WTC11 (cell line): Measurements from ENCODE around the gene FANCE. TPM values are rescaled to one million over a fixed set of nuclear protein-coding genes. Genes with fewer than 3 reads are reported as not detected.
A peak's percentile ranks its signal among the peaks of the same experiment; 100 is the strongest.

Experiments used
- ATAC-seq: fragments of 200-7000 bp; cut with Tn5 transposase; 2 replicates; pipeline ENCODE4 v1.10.0; 2021; ENCODE audit warnings: mild to moderate bottlenecking, moderate library complexity
- CTCF ChIA-PET: fragments of 300-600 bp; sonication (Branson Sonifier 250); formaldehyde crosslinking; loops from one replicate; lab custom pipeline; 2021; ENCODE audit warnings: antibody characterized with exemption; lab: Charles Lee
- POLR2A ChIA-PET: fragments of 350-600 bp; sonication (Branson Sonifier 250); formaldehyde crosslinking; loops from one replicate; lab custom pipeline; 2021; ENCODE audit warnings: antibody characterized with exemption; lab: Charles Lee
- DNase-seq: peaks from one replicate; pipeline ENCODE4 v3.0.0; 2021; ENCODE audit warnings: low spot score
- H3K27ac Mint-ChIP-seq: 2 replicates; pipeline ENCODE4 v1.8.0; 2021; ENCODE audit warnings: mixed read lengths
- H3K27me3 Mint-ChIP-seq: 2 replicates; pipeline ENCODE4 v1.8.0; 2021; ENCODE audit warnings: low read depth, mild to moderate bottlenecking, moderate library complexity, mixed read lengths
- H3K36me3 Mint-ChIP-seq: 2 replicates; pipeline ENCODE4 v1.8.0; 2021; ENCODE audit warnings: mixed read lengths
- H3K4me1 Mint-ChIP-seq: 2 replicates; pipeline ENCODE4 v1.8.0; 2022; ENCODE audit warnings: mixed read lengths
- H3K4me3 Mint-ChIP-seq: 2 replicates; pipeline ENCODE4 v1.8.0; 2021; ENCODE audit warnings: mild to moderate bottlenecking, moderate library complexity, mixed read lengths
- H3K9me3 Mint-ChIP-seq: 2 replicates; pipeline ENCODE4 v1.8.0; 2021; ENCODE audit warnings: mixed read lengths
- EMX1 ChIP-seq: fragments of 250-450 bp; sonication (Bioruptor Pico); IDR thresholded peaks from 2 replicates; pipeline ENCODE4 v1.8.0; 2021; ENCODE audit warnings: mild to moderate bottlenecking
- JAZF1 ChIP-seq: fragments of 250-450 bp; sonication (Bioruptor Pico); IDR thresholded peaks from 2 replicates; pipeline ENCODE4 v1.9.0; 2021; ENCODE audit warnings: moderate library complexity, mild to moderate bottlenecking, inconsistent platforms
- MYBL2 ChIP-seq: sonication (generic); formaldehyde crosslinking; IDR thresholded peaks from 2 replicates; pipeline ENCODE4 v1.8.1; 2023; ENCODE audit warnings: mild to moderate bottlenecking, moderate library complexity, missing genetic modification reagents
- NFATC4 ChIP-seq: fragments of 250-450 bp; sonication (Bioruptor Pico); IDR thresholded peaks from 2 replicates; pipeline ENCODE4 v1.9.0; 2021; ENCODE audit warnings: mild to moderate bottlenecking
- NFE2L1 ChIP-seq: sonication (generic); formaldehyde crosslinking; IDR thresholded peaks from 2 replicates; pipeline ENCODE4 v1.8.1; 2023; ENCODE audit warnings: missing genetic modification reagents
- OVOL2 ChIP-seq: fragments of 250-450 bp; sonication (Bioruptor Pico); IDR thresholded peaks from 2 replicates; pipeline ENCODE4 v1.9.0; 2021; ENCODE audit warnings: mild to moderate bottlenecking, borderline replicate concordance
- RELA ChIP-seq: sonication (generic); formaldehyde crosslinking; IDR thresholded peaks from 2 replicates; pipeline ENCODE4 v1.8.1; 2022; ENCODE audit warnings: missing genetic modification reagents, mild to moderate bottlenecking, borderline replicate concordance
- SMAD3 ChIP-seq: sonication (generic); formaldehyde crosslinking; IDR thresholded peaks from 2 replicates; pipeline ENCODE4 v1.8.0; 2022; ENCODE audit warnings: missing genetic modification reagents, mild to moderate bottlenecking, borderline replicate concordance
- TCF7 ChIP-seq: sonication (generic); formaldehyde crosslinking; IDR thresholded peaks from 2 replicates; pipeline ENCODE4 v1.8.0; 2022; ENCODE audit warnings: mild to moderate bottlenecking, low read depth, missing genetic modification reagents, moderate library complexity
- TEAD4 ChIP-seq: sonication (generic); formaldehyde crosslinking; IDR thresholded peaks from 2 replicates; pipeline ENCODE4 v1.8.0; 2022; ENCODE audit warnings: mild to moderate bottlenecking, missing genetic modification reagents
- ZBTB21 ChIP-seq: sonication (generic); formaldehyde crosslinking; IDR thresholded peaks from 2 replicates; pipeline ENCODE4 v1.8.1; 2023; ENCODE audit warnings: mild to moderate bottlenecking, missing genetic modification reagents, borderline replicate concordance
- ZNF219 ChIP-seq: sonication (generic); formaldehyde crosslinking; IDR thresholded peaks from 2 replicates; pipeline ENCODE4 v1.8.0; 2023; ENCODE audit warnings: missing genetic modification reagents, mild to moderate bottlenecking, borderline replicate concordance
- ZNF263 ChIP-seq: sonication (generic); formaldehyde crosslinking; IDR thresholded peaks from 2 replicates; pipeline ENCODE4 v1.8.1; 2022; ENCODE audit warnings: low read depth, mild to moderate bottlenecking, moderate library complexity, missing genetic modification reagents
- total RNA-seq: library from RNA; stranded (reverse); gene quantifications from 3 replicates; pipeline ENCODE4 v1.2.3, GENCODE V29; 2021
- TF ChIP-seq, protein P1 (sequence below): sonication (generic); formaldehyde crosslinking; IDR thresholded peaks from 2 replicates; pipeline ENCODE4 v1.8.0; 2022; ENCODE audit warnings: mild to moderate bottlenecking, missing genetic modification reagents
- TF ChIP-seq, protein P2 (sequence below): sonication (generic); formaldehyde crosslinking; IDR thresholded peaks from 2 replicates; pipeline ENCODE4 v1.8.0; 2022; ENCODE audit warnings: mild to moderate bottlenecking, missing genetic modification reagents
- TF ChIP-seq, protein P3 (sequence below): sonication (generic); formaldehyde crosslinking; IDR thresholded peaks from 2 replicates; pipeline ENCODE4 v1.8.1; 2023; ENCODE audit warnings: mild to moderate bottlenecking, missing genetic modification reagents, moderate library complexity
- TF ChIP-seq, protein P4 (sequence below): sonication (generic); formaldehyde crosslinking; IDR thresholded peaks from 2 replicates; pipeline ENCODE4 v1.8.0; 2022; ENCODE audit warnings: mild to moderate bottlenecking, missing genetic modification reagents
- TF ChIP-seq, protein P5 (sequence below): sonication (generic); formaldehyde crosslinking; IDR thresholded peaks from 2 replicates; pipeline ENCODE4 v1.8.1; 2023; ENCODE audit warnings: mild to moderate bottlenecking, missing genetic modification reagents, moderate library complexity
- TF ChIP-seq, protein P6 (sequence below): sonication (generic); formaldehyde crosslinking; IDR thresholded peaks from 2 replicates; pipeline ENCODE4 v1.8.1; 2023; ENCODE audit warnings: mild to moderate bottlenecking, moderate library complexity, missing genetic modification reagents
- TF ChIP-seq, protein P7 (sequence below): sonication (generic); formaldehyde crosslinking; conservative IDR thresholded peaks from 2 replicates; pipeline ENCODE4 v1.8.1; 2023; ENCODE audit warnings: mild to moderate bottlenecking, low read depth, missing genetic modification reagents, moderate library complexity

Gene FANCE
- total RNA-seq, 1 experiment from 2014 or later, result 22.3 TPM

DNA sequence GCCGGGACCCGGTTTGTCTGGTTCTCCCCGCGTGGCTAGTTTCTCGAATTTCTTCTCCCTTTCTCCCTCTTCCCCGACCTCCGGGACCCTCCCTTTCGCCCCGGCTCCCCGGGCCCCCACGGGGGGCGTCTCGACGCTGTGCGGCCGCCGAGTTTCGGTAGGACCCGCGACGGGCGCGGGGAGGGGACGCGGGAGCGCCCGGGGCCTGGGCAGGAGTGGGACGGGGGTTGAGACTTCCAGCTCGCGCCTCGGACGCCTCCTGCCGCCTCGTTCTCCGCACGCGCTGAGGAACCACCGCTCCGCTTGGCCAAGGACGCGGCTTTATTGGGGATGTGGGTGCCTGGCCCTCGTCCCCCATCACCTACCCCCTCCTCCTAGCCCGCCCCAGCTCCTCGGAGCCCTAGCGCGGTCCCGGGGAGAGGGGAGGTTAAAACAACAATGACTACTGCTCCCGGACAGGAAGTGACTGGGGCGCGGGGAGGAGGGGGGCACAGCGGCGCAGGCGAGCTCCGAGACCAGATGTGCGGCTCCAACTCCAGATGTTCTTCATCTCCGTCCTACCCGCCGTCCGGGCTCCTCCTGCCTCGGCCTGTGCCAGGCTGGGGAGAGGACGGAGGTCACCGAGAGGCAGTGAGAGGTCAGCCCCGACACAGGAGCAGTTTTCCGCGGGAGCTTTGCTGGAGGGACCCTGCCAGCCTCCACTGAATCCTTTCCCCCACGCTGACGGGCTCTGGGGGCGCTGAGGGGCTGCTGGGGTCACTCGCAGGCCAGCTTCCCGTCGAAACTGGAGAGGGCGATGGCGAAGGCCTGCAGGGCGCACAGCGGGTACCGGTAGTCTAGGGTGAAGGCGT is 45.7 kb downstream of the FANCE start (continued):
- TF ChIP-seq ZNF219 (CRISPR knock-in tag) (0 out of 2 replicates have a peak, but pooled peaks have one; percentile 64), TEAD4 (CRISPR knock-in tag) (no peak), OVOL2 (CRISPR knock-in tag) (no peak), ZBTB21 (CRISPR knock-in tag) (no peak), SMAD3 (peak; percentile 68; the same call in 1 of the 2 replicates), TCF7 (CRISPR knock-in tag) (no peak), JAZF1 (CRISPR knock-in tag) (no peak)
- TF ChIP-seq, protein P1, sequence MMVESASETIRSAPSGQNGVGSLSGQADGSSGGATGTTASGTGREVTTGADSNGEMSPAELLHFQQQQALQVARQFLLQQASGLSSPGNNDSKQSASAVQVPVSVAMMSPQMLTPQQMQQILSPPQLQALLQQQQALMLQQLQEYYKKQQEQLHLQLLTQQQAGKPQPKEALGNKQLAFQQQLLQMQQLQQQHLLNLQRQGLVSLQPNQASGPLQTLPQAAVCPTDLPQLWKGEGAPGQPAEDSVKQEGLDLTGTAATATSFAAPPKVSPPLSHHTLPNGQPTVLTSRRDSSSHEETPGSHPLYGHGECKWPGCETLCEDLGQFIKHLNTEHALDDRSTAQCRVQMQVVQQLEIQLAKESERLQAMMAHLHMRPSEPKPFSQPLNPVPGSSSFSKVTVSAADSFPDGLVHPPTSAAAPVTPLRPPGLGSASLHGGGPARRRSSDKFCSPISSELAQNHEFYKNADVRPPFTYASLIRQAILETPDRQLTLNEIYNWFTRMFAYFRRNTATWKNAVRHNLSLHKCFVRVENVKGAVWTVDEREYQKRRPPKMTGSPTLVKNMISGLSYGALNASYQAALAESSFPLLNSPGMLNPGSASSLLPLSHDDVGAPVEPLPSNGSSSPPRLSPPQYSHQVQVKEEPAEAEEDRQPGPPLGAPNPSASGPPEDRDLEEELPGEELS (CRISPR knock-in tag), result peak; percentile 74; the same call in 1 of the 2 replicates
- TF ChIP-seq, protein P2, sequence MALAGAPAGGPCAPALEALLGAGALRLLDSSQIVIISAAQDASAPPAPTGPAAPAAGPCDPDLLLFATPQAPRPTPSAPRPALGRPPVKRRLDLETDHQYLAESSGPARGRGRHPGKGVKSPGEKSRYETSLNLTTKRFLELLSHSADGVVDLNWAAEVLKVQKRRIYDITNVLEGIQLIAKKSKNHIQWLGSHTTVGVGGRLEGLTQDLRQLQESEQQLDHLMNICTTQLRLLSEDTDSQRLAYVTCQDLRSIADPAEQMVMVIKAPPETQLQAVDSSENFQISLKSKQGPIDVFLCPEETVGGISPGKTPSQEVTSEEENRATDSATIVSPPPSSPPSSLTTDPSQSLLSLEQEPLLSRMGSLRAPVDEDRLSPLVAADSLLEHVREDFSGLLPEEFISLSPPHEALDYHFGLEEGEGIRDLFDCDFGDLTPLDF (CRISPR knock-in tag), result no peak

DNA sequence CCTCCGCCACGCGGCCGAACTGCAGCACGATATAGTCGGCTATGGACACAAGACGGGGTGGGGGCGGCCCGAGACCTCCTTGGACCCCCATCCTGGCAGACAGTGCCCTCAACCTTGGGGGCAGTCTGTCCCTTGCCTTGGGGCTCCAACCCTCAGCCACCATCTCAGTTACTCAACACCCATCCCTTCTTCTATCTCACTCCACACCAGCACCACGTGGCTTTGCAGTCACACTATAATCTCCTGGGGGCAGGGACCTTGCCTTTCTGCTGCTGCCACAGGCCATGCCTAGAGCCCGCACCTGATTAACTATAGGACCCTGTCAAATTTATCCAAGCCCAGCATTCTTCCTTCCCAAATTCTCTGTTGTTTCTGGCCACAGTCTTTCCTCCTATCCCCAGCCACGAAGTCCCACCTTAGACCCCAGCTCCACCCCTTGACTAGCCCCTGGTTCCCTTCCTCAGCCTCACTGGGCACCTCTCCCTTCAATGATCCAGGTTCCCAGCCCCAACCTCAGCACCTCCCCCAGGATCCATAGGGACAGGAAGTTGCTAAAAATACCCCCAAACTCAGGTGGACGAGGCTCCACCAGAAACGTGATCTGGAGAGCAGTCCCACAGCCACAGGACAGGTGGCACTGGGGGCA is 46.4 kb downstream of the FANCE start:
- Mint-ChIP-seq H3K9me3 (no peaks in the 10 kb centered on the region), H3K36me3 (no peaks in the 10 kb centered on the region), H3K27me3 (peaks cover 23% of the 10 kb centered on the region), H3K4me3 (peak overlapping the region; percentile 72), H3K27ac (peak overlapping the region; percentile 55; the same call in 1 of the 2 replicates), H3K4me1 (peaks cover 48% of the 10 kb centered on the region)
- TF ChIP-seq, protein P3, sequence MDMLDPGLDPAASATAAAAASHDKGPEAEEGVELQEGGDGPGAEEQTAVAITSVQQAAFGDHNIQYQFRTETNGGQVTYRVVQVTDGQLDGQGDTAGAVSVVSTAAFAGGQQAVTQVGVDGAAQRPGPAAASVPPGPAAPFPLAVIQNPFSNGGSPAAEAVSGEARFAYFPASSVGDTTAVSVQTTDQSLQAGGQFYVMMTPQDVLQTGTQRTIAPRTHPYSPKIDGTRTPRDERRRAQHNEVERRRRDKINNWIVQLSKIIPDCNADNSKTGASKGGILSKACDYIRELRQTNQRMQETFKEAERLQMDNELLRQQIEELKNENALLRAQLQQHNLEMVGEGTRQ (CRISPR knock-in tag), result peak; percentile 34; the same call in 1 of the 2 replicates
- TF ChIP-seq EMX1 (CRISPR knock-in tag), result 0 out of 2 replicates have a peak, but pooled peaks have one; percentile 25
- TF ChIP-seq, protein P4, sequence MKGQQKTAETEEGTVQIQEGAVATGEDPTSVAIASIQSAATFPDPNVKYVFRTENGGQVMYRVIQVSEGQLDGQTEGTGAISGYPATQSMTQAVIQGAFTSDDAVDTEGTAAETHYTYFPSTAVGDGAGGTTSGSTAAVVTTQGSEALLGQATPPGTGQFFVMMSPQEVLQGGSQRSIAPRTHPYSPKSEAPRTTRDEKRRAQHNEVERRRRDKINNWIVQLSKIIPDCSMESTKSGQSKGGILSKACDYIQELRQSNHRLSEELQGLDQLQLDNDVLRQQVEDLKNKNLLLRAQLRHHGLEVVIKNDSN (CRISPR knock-in tag), result 0 out of 2 replicates have a peak, but pooled peaks have one; percentile 34
- TF ChIP-seq, protein P5, sequence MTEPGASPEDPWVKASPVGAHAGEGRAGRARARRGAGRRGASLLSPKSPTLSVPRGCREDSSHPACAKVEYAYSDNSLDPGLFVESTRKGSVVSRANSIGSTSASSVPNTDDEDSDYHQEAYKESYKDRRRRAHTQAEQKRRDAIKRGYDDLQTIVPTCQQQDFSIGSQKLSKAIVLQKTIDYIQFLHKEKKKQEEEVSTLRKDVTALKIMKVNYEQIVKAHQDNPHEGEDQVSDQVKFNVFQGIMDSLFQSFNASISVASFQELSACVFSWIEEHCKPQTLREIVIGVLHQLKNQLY (CRISPR knock-in tag), result no peak
- TF ChIP-seq ZNF263 (CRISPR knock-in tag), result no peak
- DNase-seq (peak; percentile 37), ATAC-seq (no peak)
- ChIA-PET POLR2A (interaction anchor here (1.0 to 5.3 kb wide), 10 partner anchors 9 to 239 kb away, joined by 3 to 54 read pairs (median 4); partner anchors contain the start of genes FANCE and ZNF76), CTCF (interaction anchor here (0.6 to 2.1 kb wide), 10 partner anchors 9 to 946 kb away, joined by 3 to 13 read pairs (median 6); partner anchors contain the start of genes ARMC12, PPARD and RPL10A)

DNA sequence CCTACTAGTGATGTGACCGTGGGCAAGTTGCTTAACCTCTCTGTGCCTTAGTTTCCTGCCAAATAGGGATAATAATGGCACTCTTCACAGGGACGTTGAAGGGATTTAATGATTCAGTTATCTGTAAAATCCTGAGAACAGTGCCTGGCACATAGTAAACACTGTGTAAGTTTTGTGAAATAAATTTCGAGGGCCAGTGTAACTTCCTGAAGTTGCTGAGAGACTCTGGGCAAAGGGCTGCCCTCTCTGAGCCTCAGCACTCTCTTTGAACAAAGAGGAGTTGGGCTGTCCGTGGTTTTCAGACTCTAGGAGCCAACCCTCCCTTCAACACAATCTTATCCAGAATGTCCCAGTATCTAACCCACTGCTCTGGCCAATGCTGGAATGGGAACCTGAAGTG is 47.2 kb downstream of the FANCE start:
- H3K27ac Mint-ChIP-seq, result peak overlapping the region; percentile 17; the same call in 1 of the 2 replicates
- CTCF ChIA-PET, result no interaction called here
- H3K36me3 Mint-ChIP-seq, result no peaks in the 10 kb centered on the region
- POLR2A ChIA-PET, result no interaction called here
- peaks cover 23% of the 10 kb centered on the region; the same call in 1 of the 2 replicates for H3K27me3 Mint-ChIP-seq
- TF ChIP-seq MYBL2 (CRISPR knock-in tag), result no peak
- TF ChIP-seq, protein P6, sequence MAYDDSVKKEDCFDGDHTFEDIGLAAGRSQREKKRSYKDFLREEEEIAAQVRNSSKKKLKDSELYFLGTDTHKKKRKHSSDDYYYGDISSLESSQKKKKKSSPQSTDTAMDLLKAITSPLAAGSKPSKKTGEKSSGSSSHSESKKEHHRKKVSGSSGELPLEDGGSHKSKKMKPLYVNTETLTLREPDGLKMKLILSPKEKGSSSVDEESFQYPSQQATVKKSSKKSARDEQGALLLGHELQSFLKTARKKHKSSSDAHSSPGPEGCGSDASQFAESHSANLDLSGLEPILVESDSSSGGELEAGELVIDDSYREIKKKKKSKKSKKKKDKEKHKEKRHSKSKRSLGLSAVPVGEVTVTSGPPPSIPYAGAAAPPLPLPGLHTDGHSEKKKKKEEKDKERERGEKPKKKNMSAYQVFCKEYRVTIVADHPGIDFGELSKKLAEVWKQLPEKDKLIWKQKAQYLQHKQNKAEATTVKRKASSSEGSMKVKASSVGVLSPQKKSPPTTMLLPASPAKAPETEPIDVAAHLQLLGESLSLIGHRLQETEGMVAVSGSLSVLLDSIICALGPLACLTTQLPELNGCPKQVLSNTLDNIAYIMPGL (CRISPR knock-in tag), result no peak
- TF ChIP-seq NFE2L1 (CRISPR knock-in tag), result no peak
- no peak for TF ChIP-seq NFATC4 (CRISPR knock-in tag)
- no peak for TF ChIP-seq SMAD3
- TF ChIP-seq, protein P7, sequence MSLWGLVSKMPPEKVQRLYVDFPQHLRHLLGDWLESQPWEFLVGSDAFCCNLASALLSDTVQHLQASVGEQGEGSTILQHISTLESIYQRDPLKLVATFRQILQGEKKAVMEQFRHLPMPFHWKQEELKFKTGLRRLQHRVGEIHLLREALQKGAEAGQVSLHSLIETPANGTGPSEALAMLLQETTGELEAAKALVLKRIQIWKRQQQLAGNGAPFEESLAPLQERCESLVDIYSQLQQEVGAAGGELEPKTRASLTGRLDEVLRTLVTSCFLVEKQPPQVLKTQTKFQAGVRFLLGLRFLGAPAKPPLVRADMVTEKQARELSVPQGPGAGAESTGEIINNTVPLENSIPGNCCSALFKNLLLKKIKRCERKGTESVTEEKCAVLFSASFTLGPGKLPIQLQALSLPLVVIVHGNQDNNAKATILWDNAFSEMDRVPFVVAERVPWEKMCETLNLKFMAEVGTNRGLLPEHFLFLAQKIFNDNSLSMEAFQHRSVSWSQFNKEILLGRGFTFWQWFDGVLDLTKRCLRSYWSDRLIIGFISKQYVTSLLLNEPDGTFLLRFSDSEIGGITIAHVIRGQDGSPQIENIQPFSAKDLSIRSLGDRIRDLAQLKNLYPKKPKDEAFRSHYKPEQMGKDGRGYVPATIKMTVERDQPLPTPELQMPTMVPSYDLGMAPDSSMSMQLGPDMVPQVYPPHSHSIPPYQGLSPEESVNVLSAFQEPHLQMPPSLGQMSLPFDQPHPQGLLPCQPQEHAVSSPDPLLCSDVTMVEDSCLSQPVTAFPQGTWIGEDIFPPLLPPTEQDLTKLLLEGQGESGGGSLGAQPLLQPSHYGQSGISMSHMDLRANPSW (CRISPR knock-in tag), result no peak
- TF ChIP-seq RELA (CRISPR knock-in tag), result no peak
- TF ChIP-seq, all 79 proteins: peak for 0
- H3K9me3 Mint-ChIP-seq, result no peaks in the 10 kb centered on the region
- H3K4me3 Mint-ChIP-seq, result no peak overlapping the region
- H3K4me1 Mint-ChIP-seq, result peaks cover 41% of the 10 kb centered on the region
- no peak for ATAC-seq
- no peak for DNase-seq
